Endothelial cell (in vitro differentiated cells): ENCODE measurements around the gene BABAM1. TPM values are rescaled to one million over a fixed set of nuclear protein-coding genes. Genes with fewer than 3 reads are reported as not detected.

ENCODE experiments used
- DNase-seq: peaks from one replicate; pipeline ENCODE4 v3.0.0; 2021; ENCODE audit warnings: low spot score
- H3K27ac Mint-ChIP-seq: one replicate; pipeline ENCODE4 v1.8.0; 2021; ENCODE audit warnings: mixed read lengths, inconsistent platforms; ENCODE audit not compliant: unreplicated experiment
- H3K27me3 Mint-ChIP-seq: one replicate; pipeline ENCODE4 v1.8.0; 2021; ENCODE audit warnings: mild to moderate bottlenecking, moderate library complexity, mixed read lengths, inconsistent platforms; ENCODE audit not compliant: unreplicated experiment
- H3K36me3 Mint-ChIP-seq: one replicate; pipeline ENCODE4 v1.8.0; 2021; ENCODE audit warnings: mild to moderate bottlenecking, low read depth, mixed read lengths, inconsistent platforms; ENCODE audit not compliant: unreplicated experiment
- H3K4me1 Mint-ChIP-seq: one replicate; pipeline ENCODE4 v1.8.0; 2021; ENCODE audit warnings: mild to moderate bottlenecking, mixed read lengths, inconsistent platforms; ENCODE audit not compliant: unreplicated experiment
- H3K4me3 Mint-ChIP-seq: one replicate; pipeline ENCODE4 v1.8.0; 2021; ENCODE audit warnings: mild to moderate bottlenecking, mixed read lengths, inconsistent platforms; ENCODE audit not compliant: unreplicated experiment
- H3K9me3 Mint-ChIP-seq: one replicate; pipeline ENCODE4 v1.8.0; 2021; ENCODE audit warnings: mixed read lengths, inconsistent platforms; ENCODE audit not compliant: unreplicated experiment
- CTCF ChIP-seq: fragments of 200-600 bp; sonication (generic); IDR thresholded peaks from one replicate; pipeline ENCODE4 v1.5.0; 2021; ENCODE audit warnings: antibody characterized with exemption; ENCODE audit not compliant: unreplicated experiment
- total RNA-seq: library from RNA; stranded (reverse); fragmentation: NEBNext Ultra II Directional; extraction: Animal tissue kit (Norgen Biotek cat#: 25700); gene quantifications from one replicate; pipeline ENCODE4 v1.2.1, GENCODE V29; 2021; ENCODE audit not compliant: unreplicated experiment

The BABAM1 gene
- total RNA-seq, 1 donor from 2014 or later = 136 TPM

GRCh38 chr19:17303940-17304267 is 36.7 kb downstream of the BABAM1 start:
- Mint-ChIP-seq H3K36me3 (peaks cover 6% of the 10 kb centered on the region), H3K4me3 (peak overlapping the region; percentile 79), H3K27me3 (peaks cover 3% of the 10 kb centered on the region), H3K27ac (no peak overlapping the region), H3K4me1 (peaks cover 17% of the 10 kb centered on the region), H3K9me3 (no peaks in the 10 kb centered on the region)
- no peak for DNase-seq
- no peak for TF ChIP-seq CTCF

GRCh38 chr19:17304386-17305215 is 37.4 kb downstream of the BABAM1 start:
- peak overlapping the region; percentile 91 for H3K27ac Mint-ChIP-seq
- H3K36me3 Mint-ChIP-seq = peaks cover 6% of the 10 kb centered on the region
- H3K27me3 Mint-ChIP-seq = peaks cover 3% of the 10 kb centered on the region
- peaks cover 17% of the 10 kb centered on the region for H3K4me1 Mint-ChIP-seq
- TF ChIP-seq CTCF = no peak
- peak overlapping the region; percentile 80 for H3K4me3 Mint-ChIP-seq
- DNase-seq = no peak
- H3K9me3 Mint-ChIP-seq = no peaks in the 10 kb centered on the region

- peak overlapping the region; percentile 93 for H3K4me3 Mint-ChIP-seq
- no peaks in the 10 kb centered on the region for H3K9me3 Mint-ChIP-seq
- peaks cover 6% of the 10 kb centered on the region for H3K36me3 Mint-ChIP-seq
- peak overlapping the region; percentile 91 for H3K27ac Mint-ChIP-seq
- peaks cover 3% of the 10 kb centered on the region for H3K27me3 Mint-ChIP-seq
- peaks cover 17% of the 10 kb centered on the region for H3K4me1 Mint-ChIP-seq
- no peak for TF ChIP-seq CTCF
- DNase-seq = no peak
Observed at GRCh38 chr19:17305216-17305516, 37.9 kb downstream of the BABAM1 start.

- no peaks in the 10 kb centered on the region for H3K9me3 Mint-ChIP-seq
- peak within 1 kb of the TSS; percentile 91 for H3K27ac Mint-ChIP-seq
- H3K4me3 Mint-ChIP-seq = peak within 1 kb of the TSS; percentile 93
- H3K27me3 Mint-ChIP-seq = peaks cover 6% of the 10 kb centered on the region
- DNase-seq = peak; percentile 94
- H3K36me3 Mint-ChIP-seq = peaks cover 6% of the 10 kb centered on the region
- TF ChIP-seq CTCF = peak; percentile 63
- H3K4me1 Mint-ChIP-seq = peaks cover 18% of the 10 kb centered on the region
Observed at GRCh38 chr19:17305517-17306284, 38.5 kb downstream of the BABAM1 start, which contains the start of gene MRPL34. MRPL34 (plus strand) TSS chr19:17305872; CDS start chr19:17305893, 21 bp downstream.

GRCh38 chr19:17306285-17306714 is 39.1 kb downstream of the BABAM1 start:
- TF ChIP-seq CTCF = no peak
- Mint-ChIP-seq H3K9me3 (no peaks in the 10 kb centered on the region), H3K27me3 (peaks cover 6% of the 10 kb centered on the region), H3K4me1 (peaks cover 20% of the 10 kb centered on the region), H3K36me3 (peaks cover 6% of the 10 kb centered on the region), H3K4me3 (peak overlapping the region; percentile 93), H3K27ac (peak overlapping the region; percentile 72)
- DNase-seq = no peak
